Activated CD4-positive, alpha-beta memory T cell treated with anti-CD3 and anti-CD28 coated beads, Interleukin-2, amount 10 ng/mL, durations not matched to agents 7 days and 5 days (primary cell): Measurements from ENCODE around the gene MYO1E. TPM values are rescaled to one million over a fixed set of nuclear protein-coding genes. Genes with fewer than 3 reads are reported as not detected.

Experiments
- CTCF ChIA-PET: fragments of 350-600 bp; sonication (Branson Sonifier 250); formaldehyde crosslinking; loops from one replicate; lab custom pipeline; 2021; ENCODE audit warnings: antibody characterized with exemption, inconsistent platforms; lab: Charles Lee
- POLR2A ChIA-PET: fragments of 350-600 bp; sonication (Branson Sonifier 250); formaldehyde crosslinking; loops from one replicate; lab custom pipeline; 2021; ENCODE audit warnings: antibody characterized with exemption; lab: Charles Lee
- DNase-seq: peaks from one replicate; pipeline ENCODE4 v3.0.0-alpha.2; 2020
- H3K27ac Mint-ChIP-seq: one replicate; pipeline ENCODE4 v1.8.0; 2021; ENCODE audit warnings: mild to moderate bottlenecking, mixed read lengths
- H3K27me3 Mint-ChIP-seq: one replicate; pipeline ENCODE4 v1.8.0; 2021; ENCODE audit warnings: mixed read lengths
- H3K36me3 Mint-ChIP-seq: one replicate; pipeline ENCODE4 v1.8.0; 2021; ENCODE audit warnings: low read depth, mixed read lengths
- H3K4me1 Mint-ChIP-seq: one replicate; pipeline ENCODE4 v1.8.0; 2021; ENCODE audit warnings: mixed read lengths
- H3K4me3 Mint-ChIP-seq: one replicate; pipeline ENCODE4 v1.8.0; 2021; ENCODE audit warnings: mild to moderate bottlenecking, mixed read lengths
- H3K9me3 Mint-ChIP-seq: one replicate; pipeline ENCODE4 v1.8.0; 2021; ENCODE audit warnings: mixed read lengths
- total RNA-seq, 2 experiments: library from RNA; stranded (reverse); gene quantifications; one replicate each; pipeline ENCODE4 v1.2.3, GENCODE V29; 2021

MYO1E gene
- total RNA-seq, 2 experiments from 2014 or later: 40.8 to 46.1 TPM

DNA sequence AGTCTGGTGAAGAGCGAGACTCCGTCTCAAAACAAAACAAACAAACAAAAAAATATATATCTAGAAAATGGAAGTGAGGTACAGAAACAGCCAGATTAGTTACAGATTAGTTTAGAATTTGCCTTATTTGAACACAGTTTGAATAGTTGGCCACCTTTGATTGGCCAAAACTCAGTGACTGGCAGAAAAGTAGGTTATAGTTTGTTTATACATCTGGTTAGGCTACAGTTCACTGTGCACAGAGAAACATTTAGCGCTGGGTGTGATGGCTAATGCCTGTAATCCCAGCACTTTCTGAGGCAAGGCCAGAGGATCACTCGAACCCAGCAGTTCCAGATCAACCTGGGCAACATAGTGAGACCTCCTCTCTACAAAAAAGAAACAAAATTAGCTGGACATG is 114.4 kb downstream of the MYO1E start:
- peaks cover 9% of the 10 kb centered on the region for H3K27me3 Mint-ChIP-seq
- ChIA-PET CTCF (interaction anchor here (0.9 kb wide), 1 partner anchor 11 kb away, joined by 5 read pairs; no protein-coding TSS in a partner anchor), POLR2A (interaction anchor here (1.7 kb wide), 1 partner anchor 42 kb away, joined by 8 read pairs; no protein-coding TSS in a partner anchor)
- H3K4me1 Mint-ChIP-seq: peaks cover 46% of the 10 kb centered on the region
- no peak for DNase-seq
- peaks cover 22% of the 10 kb centered on the region for H3K36me3 Mint-ChIP-seq
- H3K4me3 Mint-ChIP-seq: no peak overlapping the region
- H3K27ac Mint-ChIP-seq: no peak overlapping the region
- H3K9me3 Mint-ChIP-seq: no peaks in the 10 kb centered on the region

DNA sequence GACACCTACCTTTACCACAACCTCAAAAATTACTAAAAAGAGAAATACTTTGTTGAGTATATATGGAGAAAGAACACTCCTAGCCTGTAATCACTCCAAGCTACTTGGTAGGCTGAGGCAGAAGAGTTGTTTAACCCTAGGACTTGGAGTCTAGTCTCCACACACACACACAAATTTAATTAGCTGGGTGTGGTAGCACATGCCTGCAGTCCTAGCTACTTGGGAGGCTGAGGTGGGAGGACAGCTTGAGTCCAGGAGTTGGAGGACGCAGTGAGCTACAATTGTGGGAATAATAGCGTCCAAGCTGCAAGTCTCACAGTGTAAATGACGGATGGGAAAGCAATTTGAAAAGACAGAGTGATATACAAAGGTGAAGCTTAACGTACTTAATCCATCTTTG is 115.5 kb downstream of the MYO1E start:
- no peaks in the 10 kb centered on the region for H3K9me3 Mint-ChIP-seq
- peaks cover 28% of the 10 kb centered on the region for H3K36me3 Mint-ChIP-seq
- CTCF ChIA-PET: interaction anchor here (0.5 to 2.5 kb wide), 5 partner anchors 10 to 625 kb away, joined by 3 to 16 read pairs (median 3); no protein-coding TSS in a partner anchor
- H3K4me1 Mint-ChIP-seq: peaks cover 53% of the 10 kb centered on the region
- no peak overlapping the region for H3K4me3 Mint-ChIP-seq
- H3K27me3 Mint-ChIP-seq: peaks cover 9% of the 10 kb centered on the region
- DNase-seq: no peak
- POLR2A ChIA-PET: interaction anchor here (1.7 to 2.4 kb wide), 2 partner anchors 17 to 43 kb away, joined by 8 to 9 read pairs; no protein-coding TSS in a partner anchor
- no peak overlapping the region for H3K27ac Mint-ChIP-seq

DNA sequence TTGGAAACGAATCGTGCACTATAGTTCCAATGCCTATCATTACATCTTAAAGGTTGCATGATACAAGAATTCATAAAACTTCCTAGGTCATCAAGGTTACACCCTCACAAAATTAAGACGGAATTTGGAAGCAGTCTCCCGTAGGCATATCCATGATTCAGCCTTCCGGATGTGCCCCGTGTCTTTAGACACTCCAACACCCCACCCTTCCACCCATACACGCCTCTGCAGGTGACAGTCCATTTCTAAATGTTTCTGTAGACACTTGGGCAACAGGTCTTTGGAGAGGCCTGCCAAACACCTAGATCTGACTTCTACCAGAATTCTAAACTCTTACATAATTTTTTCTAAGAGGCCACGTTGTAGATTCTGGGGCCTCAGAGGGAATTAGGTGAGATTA is 116.2 kb downstream of the MYO1E start:
- Mint-ChIP-seq H3K36me3 (peaks cover 28% of the 10 kb centered on the region), H3K4me3 (no peak overlapping the region), H3K4me1 (peaks cover 53% of the 10 kb centered on the region), H3K27me3 (peaks cover 9% of the 10 kb centered on the region), H3K9me3 (no peaks in the 10 kb centered on the region), H3K27ac (peak overlapping the region; percentile 14)
- ChIA-PET POLR2A (interaction anchor here (0.7 to 2.4 kb wide), 6 partner anchors 10 to 66 kb away, joined by 3 to 9 read pairs (median 5); no protein-coding TSS in a partner anchor), CTCF (interaction anchor here (0.6 to 2.5 kb wide), 5 partner anchors 9 to 626 kb away, joined by 3 to 16 read pairs (median 3); partner anchors contain the start of gene MINDY2)
- no peak for DNase-seq

DNA sequence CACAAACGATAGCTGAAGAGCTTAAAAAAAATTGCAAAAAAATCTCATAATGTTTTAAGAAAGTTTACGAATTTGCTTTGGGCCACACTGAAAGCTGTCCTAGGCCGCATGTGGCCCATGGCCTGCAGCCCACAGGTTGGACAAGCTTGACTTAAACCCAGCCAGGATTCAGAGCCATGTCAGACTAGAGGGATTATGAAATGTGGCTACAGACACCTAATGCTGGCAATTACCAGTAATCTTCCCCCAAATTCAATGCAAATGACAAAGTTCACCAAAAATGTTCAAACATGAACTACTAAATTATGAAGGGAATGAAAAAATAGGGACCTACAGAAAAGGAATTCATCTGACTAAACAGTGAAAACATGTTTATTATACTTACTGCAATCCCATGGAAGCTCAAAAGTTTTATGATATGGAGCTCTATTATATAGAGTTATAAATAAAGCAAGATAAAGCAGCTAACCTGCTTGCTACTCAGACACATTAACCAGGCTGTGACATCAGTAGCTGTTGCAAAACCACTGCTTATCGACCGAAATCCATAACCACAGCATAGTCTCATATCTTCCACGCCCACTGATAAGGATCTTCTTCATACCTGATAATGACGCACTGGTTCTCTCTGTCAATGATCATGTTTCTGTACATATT is 116.9 kb downstream of the MYO1E start:
- Mint-ChIP-seq H3K27me3 (peaks cover 9% of the 10 kb centered on the region), H3K4me1 (peaks cover 60% of the 10 kb centered on the region), H3K36me3 (peaks cover 28% of the 10 kb centered on the region), H3K9me3 (no peaks in the 10 kb centered on the region), H3K4me3 (peak overlapping the region; percentile 25), H3K27ac (peak overlapping the region; percentile 60)
- DNase-seq: peak; percentile 67
- ChIA-PET CTCF (interaction anchor here (0.7 to 2.5 kb wide), 6 partner anchors 9 to 485 kb away, joined by 3 to 16 read pairs (median 4); partner anchors contain the start of gene MINDY2), POLR2A (interaction anchor here (0.7 to 2.4 kb wide), 8 partner anchors 9 to 66 kb away, joined by 3 to 9 read pairs (median 4); no protein-coding TSS in a partner anchor)

DNA sequence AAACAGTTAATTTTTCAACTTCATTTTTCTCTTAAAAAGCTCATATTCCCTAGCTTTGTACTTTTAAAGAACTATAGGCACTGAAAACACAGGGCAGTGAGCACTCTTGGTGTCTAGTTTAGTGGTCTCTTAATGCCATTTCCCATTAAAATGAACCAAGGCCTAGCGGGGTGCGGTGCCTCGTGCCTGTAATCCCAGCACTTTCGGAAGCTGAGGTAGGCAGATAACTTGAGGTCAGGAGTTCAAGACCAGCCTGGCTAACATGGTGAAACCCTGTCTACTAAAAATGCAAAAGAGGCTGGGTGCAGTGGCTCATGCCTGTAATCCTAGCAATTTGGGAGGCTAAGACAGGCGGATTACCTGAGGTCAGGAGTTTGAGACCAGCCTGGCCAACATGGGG is 120.5 kb downstream of the MYO1E start:
- peaks cover 16% of the 10 kb centered on the region for H3K36me3 Mint-ChIP-seq
- no peak overlapping the region for H3K4me3 Mint-ChIP-seq
- H3K27ac Mint-ChIP-seq: no peak overlapping the region
- peaks cover 70% of the 10 kb centered on the region for H3K4me1 Mint-ChIP-seq
- POLR2A ChIA-PET: interaction anchor here (1.8 kb wide), 1 partner anchor 47 kb away, joined by 6 read pairs; no protein-coding TSS in a partner anchor
- CTCF ChIA-PET: no interaction called here
- no peaks in the 10 kb centered on the region for H3K27me3 Mint-ChIP-seq
- H3K9me3 Mint-ChIP-seq: no peaks in the 10 kb centered on the region
- no peak for DNase-seq

DNA sequence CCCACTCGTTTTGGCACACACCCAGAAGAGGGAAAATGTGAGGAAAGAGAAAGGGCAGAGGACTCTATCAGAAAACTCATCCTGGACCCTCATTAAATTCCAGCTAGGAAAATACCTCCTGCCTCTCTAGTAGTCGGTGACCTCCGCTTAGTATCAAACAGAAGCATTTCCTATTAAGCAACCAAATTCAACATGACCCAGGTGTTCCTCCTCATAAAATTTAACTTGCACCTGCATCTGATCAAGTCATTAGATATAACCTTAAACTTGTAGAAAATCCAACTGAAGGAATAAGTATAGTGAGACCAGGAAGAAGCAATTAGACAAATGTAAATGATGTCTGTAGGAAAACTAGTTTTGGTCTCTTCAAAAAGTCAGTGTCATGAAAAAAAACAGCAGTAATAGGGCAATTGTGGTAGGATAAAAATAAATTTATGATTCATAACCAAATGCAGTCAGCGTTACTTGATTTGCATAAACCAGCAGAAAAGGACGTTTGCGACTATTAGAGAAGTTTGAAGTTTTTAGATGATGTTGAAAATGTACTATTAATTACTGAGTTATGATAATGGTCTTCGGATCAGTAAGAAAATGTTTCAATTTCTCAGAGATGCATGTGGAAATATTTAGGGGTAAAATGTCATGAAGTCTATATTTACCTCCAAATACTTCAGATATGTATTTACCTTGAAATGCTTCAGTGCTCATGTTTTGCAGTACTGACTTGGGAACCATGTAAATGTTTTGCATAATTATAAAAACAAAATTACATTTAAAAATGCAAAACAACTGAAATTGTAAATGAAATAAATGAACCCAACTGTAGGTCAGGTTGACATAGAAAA is 121.4 kb downstream of the MYO1E start:
- Mint-ChIP-seq H3K27me3 (peaks cover 2% of the 10 kb centered on the region), H3K4me1 (peaks cover 61% of the 10 kb centered on the region), H3K27ac (peak overlapping the region; percentile 56), H3K36me3 (peaks cover 15% of the 10 kb centered on the region), H3K4me3 (no peak overlapping the region), H3K9me3 (no peaks in the 10 kb centered on the region)
- no peak for DNase-seq
- CTCF ChIA-PET: interaction anchor here (0.6 kb wide), 1 partner anchor 81 kb away, joined by 3 read pairs; no protein-coding TSS in a partner anchor
- POLR2A ChIA-PET: interaction anchor here (1.1 to 1.8 kb wide), 3 partner anchors 48 to 99 kb away, joined by 3 to 6 read pairs (median 6); no protein-coding TSS in a partner anchor

DNA sequence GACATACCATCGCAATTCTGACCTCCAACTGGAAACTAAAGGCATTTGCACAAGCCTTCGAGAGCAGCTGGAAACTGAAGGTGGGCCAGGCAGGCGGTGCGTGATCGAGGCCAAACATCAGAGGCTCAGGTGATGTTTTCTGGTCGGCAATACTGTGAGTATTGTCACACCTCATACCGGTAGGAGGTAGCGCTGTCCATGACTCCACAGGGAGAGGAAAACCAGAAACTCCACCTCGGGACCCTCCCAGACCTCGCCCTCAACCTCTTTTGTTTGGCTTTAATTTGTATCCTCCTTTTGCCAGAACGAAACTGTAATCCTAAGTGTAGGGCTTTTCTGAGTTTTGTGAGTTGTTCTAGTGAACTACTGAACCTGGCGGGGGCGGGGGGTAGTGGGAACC is 122.4 kb downstream of the MYO1E start:
- no peak for DNase-seq
- Mint-ChIP-seq H3K4me3 (no peak overlapping the region), H3K36me3 (peaks cover 11% of the 10 kb centered on the region), H3K4me1 (peaks cover 52% of the 10 kb centered on the region), H3K27ac (no peak overlapping the region), H3K27me3 (peaks cover 2% of the 10 kb centered on the region), H3K9me3 (no peaks in the 10 kb centered on the region)
- POLR2A ChIA-PET: interaction anchor here (1.1 kb wide), 2 partner anchors 50 to 100 kb away, joined by 3 to 6 read pairs; no protein-coding TSS in a partner anchor
- CTCF ChIA-PET: no interaction called here

DNA sequence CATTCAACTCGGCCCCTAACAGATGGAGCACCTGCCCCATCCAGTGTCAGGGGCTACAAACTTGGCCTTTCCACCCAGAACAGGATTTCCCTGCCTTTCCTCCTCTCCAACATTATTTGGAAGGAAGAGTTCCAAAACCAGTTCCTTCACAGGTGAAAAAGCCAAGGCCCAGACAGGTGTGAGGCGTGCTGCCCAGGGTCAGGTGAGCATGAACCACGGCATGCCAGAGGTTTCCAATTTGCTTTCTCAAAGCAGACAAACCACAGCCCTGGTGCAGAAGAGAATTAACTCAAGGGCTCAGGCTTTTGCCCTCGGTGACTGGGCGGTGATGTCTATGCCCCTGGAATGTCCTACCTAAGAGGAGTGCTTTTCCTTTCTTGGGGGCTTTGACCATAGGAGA is 122.9 kb downstream of the MYO1E start:
- peaks cover 11% of the 10 kb centered on the region for H3K36me3 Mint-ChIP-seq
- POLR2A ChIA-PET: interaction anchor here (0.9 kb wide), 1 partner anchor 51 kb away, joined by 3 read pairs; no protein-coding TSS in a partner anchor
- no peak overlapping the region for H3K4me3 Mint-ChIP-seq
- peaks cover 48% of the 10 kb centered on the region for H3K4me1 Mint-ChIP-seq
- H3K9me3 Mint-ChIP-seq: no peaks in the 10 kb centered on the region
- H3K27ac Mint-ChIP-seq: peak overlapping the region; percentile 14
- DNase-seq: no peak
- peaks cover 2% of the 10 kb centered on the region for H3K27me3 Mint-ChIP-seq
- CTCF ChIA-PET: no interaction called here

DNA sequence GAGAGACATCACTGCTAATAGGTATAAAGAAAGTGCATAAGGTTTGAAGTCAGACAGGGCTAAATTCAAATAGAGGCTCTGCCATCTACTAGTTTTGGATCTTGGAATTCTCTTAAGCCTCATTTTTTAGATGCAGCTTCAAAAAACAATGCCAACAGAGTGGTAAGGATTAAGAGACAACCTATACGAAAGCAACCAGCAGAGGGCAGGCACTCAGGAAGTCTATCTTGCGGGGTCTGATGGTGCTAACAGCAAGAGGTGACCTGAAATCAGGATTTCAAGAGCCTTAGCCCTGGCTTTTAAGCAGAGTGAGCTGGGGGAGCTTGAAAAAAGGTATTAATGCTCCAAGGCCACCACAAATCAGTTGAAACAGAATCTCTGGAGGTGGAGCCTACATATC is 125.3 kb downstream of the MYO1E start:
- DNase-seq: peak; percentile 73
- Mint-ChIP-seq H3K27ac (peak overlapping the region; percentile 29), H3K36me3 (no peaks in the 10 kb centered on the region), H3K4me1 (peaks cover 38% of the 10 kb centered on the region), H3K9me3 (no peaks in the 10 kb centered on the region), H3K4me3 (no peak overlapping the region), H3K27me3 (peaks cover 4% of the 10 kb centered on the region)
- CTCF ChIA-PET: interaction anchor here (0.7 to 4.1 kb wide), 48 partner anchors 9 to 1159 kb away, joined by 3 to 42 read pairs (median 4); partner anchors contain the start of genes FAM81A and MYO1E
- POLR2A ChIA-PET: interaction anchor here (0.6 to 2.0 kb wide), 5 partner anchors 8 to 53 kb away, joined by 3 to 7 read pairs (median 3); no protein-coding TSS in a partner anchor

DNA sequence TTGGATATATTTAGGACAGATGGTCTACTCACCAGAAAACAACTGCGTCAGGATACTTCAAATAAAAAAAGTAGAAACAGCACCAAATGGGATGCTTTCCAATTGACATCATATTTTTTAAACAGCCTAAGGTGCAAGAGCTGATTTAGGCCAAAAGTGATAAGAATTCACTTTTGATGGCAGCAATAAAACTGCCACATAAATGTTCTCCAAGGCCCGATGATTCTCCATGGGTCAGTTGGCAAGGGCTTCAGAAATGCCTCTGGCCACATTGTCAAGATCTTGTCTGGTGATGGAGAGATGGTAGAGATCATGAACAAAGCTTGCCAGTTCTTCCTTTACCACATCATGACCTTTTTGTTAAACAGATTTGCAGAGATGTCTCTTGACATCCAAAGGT is 127.1 kb downstream of the MYO1E start:
- Mint-ChIP-seq H3K27ac (no peak overlapping the region), H3K9me3 (no peaks in the 10 kb centered on the region), H3K4me3 (no peak overlapping the region), H3K4me1 (peaks cover 29% of the 10 kb centered on the region), H3K27me3 (peaks cover 5% of the 10 kb centered on the region), H3K36me3 (no peaks in the 10 kb centered on the region)
- POLR2A ChIA-PET: no interaction called here
- CTCF ChIA-PET: interaction anchor here (0.7 to 4.1 kb wide), 6 partner anchors 10 to 247 kb away, joined by 3 to 42 read pairs (median 10); no protein-coding TSS in a partner anchor
- DNase-seq: no peak

DNA sequence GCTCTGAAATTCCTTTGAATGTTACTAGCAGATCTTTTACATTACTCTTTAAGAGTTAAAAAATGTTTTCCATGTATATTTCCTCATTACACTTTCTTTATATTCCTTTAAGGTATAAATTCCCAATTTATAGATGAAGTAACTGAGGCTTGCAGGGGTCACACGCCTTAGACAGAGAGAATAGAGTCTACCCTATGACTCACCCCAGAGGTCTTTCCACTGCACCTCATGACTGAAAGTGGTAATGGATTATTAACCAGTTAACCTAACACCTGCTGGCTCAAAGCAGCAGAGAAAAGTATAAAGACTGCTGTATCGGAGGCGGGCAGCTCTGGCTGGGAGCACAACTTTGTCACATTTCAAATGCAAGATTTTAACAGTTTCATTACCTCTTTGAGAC is 128.3 kb downstream of the MYO1E start:
- peaks cover 9% of the 10 kb centered on the region for H3K27me3 Mint-ChIP-seq
- H3K9me3 Mint-ChIP-seq: no peaks in the 10 kb centered on the region
- no peaks in the 10 kb centered on the region for H3K36me3 Mint-ChIP-seq
- H3K4me1 Mint-ChIP-seq: peaks cover 18% of the 10 kb centered on the region
- ChIA-PET POLR2A (interaction anchor here (0.7 to 0.9 kb wide), 2 partner anchors 10 to 11 kb away, joined by 3 to 6 read pairs; no protein-coding TSS in a partner anchor), CTCF (no interaction called here)
- no peak for DNase-seq
- no peak overlapping the region for H3K27ac Mint-ChIP-seq
- no peak overlapping the region for H3K4me3 Mint-ChIP-seq

DNA sequence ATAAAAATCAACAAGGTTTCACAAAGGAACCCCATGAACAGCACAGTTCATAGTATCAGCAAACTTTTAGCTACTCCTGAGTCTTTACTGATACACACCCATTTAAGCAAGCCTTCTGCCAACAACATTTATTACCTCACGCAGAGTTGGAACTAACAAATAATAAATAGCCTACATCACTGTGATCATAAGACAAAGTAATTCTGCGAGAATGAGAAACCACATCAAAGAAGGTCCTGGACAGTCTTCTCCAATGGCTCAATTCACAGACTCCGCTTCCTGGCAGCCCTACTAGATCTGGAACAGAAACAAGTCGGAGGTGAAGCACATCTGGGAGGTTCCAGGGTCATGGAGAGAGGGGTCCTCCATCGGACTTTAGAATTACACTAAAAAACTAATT is 129.0 kb downstream of the MYO1E start:
- Mint-ChIP-seq H3K27me3 (peaks cover 10% of the 10 kb centered on the region), H3K9me3 (no peaks in the 10 kb centered on the region), H3K4me3 (no peak overlapping the region), H3K4me1 (peaks cover 12% of the 10 kb centered on the region), H3K36me3 (no peaks in the 10 kb centered on the region), H3K27ac (no peak overlapping the region)
- no peak for DNase-seq
- POLR2A ChIA-PET: interaction anchor here (0.7 kb wide), 1 partner anchor 12 kb away, joined by 3 read pairs; no protein-coding TSS in a partner anchor
- CTCF ChIA-PET: interaction anchor here (0.6 kb wide), 1 partner anchor 23 kb away, joined by 5 read pairs; no protein-coding TSS in a partner anchor
